HG03460 (cell line): ENCODE data around the gene TEX9.

ENCODE experiments used
- ATAC-seq: cut with Tn5 transposase; IDR thresholded peaks from one replicate; pipeline ENCODE4 v1.9.1; 2021; ENCODE audit not compliant: unreplicated experiment

Gene TEX9

GRCh38 chr15:56440214-56440770 is 75.1 kb downstream of the TEX9 start:
- ATAC-seq = no peak

GRCh38 chr15:56442354-56442753 is 77.1 kb downstream of the TEX9 start:
- ATAC-seq = no peak

GRCh38 chr15:56445746-56446145 is 80.5 kb downstream of the TEX9 start:
- ATAC-seq = no peak

- ATAC-seq = no peak
Observed at GRCh38 chr15:56454836-56455235, 89.6 kb downstream of the TEX9 start.

GRCh38 chr15:56456229-56456628 is 91.0 kb downstream of the TEX9 start:
- no peak for ATAC-seq

- ATAC-seq = no peak
Observed at GRCh38 chr15:56459096-56459495, 93.9 kb downstream of the TEX9 start.

- no peak for ATAC-seq
Observed at GRCh38 chr15:56460071-56460470, 94.8 kb downstream of the TEX9 start.

GRCh38 chr15:56460947-56461346 is 95.7 kb downstream of the TEX9 start:
- no peak for ATAC-seq

- peak; percentile 98 for ATAC-seq
Observed at GRCh38 chr15:56464893-56465520, 99.8 kb downstream of the TEX9 start, which contains the start of gene MNS1. Gene MNS1, minus strand, starts transcription at chr15:56465137. Its CDS starts 165 bp downstream, at chr15:56464972.

GRCh38 chr15:56467616-56468015 is 102.4 kb downstream of the TEX9 start:
- no peak for ATAC-seq

- peak; percentile 42 for ATAC-seq
Observed at GRCh38 chr15:56468401-56468800, 103.2 kb downstream of the TEX9 start.

- no peak for ATAC-seq
Observed at GRCh38 chr15:56469483-56469882, 104.3 kb downstream of the TEX9 start.

- no peak for ATAC-seq
Observed at GRCh38 chr15:56471440-56472069, 106.3 kb downstream of the TEX9 start.

GRCh38 chr15:56472278-56472677 is 107.1 kb downstream of the TEX9 start:
- no peak for ATAC-seq

- ATAC-seq = no peak
Observed at GRCh38 chr15:56473017-56473416, 107.8 kb downstream of the TEX9 start.

GRCh38 chr15:56475351-56475750 is 110.1 kb downstream of the TEX9 start:
- no peak for ATAC-seq
